Measurements from ENCODE around the gene EEFSEC.

DNA sequence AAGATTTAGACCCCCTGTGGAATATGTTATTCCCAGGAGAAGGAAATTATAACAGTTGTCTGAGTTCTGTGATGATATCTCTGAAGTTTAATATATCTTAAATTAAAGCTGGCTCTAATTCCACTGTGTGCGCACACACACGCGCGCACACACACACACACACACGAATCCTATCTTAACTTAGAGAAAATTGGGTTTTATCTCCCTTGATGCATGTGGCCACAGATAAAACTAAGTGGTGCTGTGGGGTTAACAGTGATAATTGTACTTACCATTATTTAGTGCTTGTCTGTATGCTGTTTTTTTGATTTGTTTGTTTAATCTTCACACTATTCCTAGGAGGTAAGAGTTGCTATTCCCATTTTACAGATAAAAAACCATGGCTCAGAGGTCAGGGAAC, 7.4 kb downstream of the EEFSEC start:
- TF ChIP-seq CTCF (IDR thresholded peaks at IDR 0.05) (no peak), POLR2AphosphoS5 (IDR thresholded peaks at IDR 0.05) (no peak)
